Neutrophil (primary cell): Measurements from ENCODE around the gene AAMDC.

Experiments used
- H3K27ac ChIP-seq: fragments of 200-600 bp; sonication (generic); 2 replicates; pipeline ENCODE4 v1.5.1; 2016; ENCODE audit warnings: mild to moderate bottlenecking, moderate library complexity
- H3K27me3 ChIP-seq: fragments of 200-600 bp; sonication (generic); 2 replicates; pipeline ENCODE4 v1.6.0; 2016; ENCODE audit warnings: mild to moderate bottlenecking
- H3K36me3 ChIP-seq: fragments of 200-600 bp; sonication (generic); 2 replicates; pipeline ENCODE4 v1.5.1; 2017
- H3K4me1 ChIP-seq, 2 experiments: fragments of 200-600 bp in 1 of 2; sonication (generic) in 1 of 2; 1 replicate in 1 of 2; 2 replicates in 1 of 2; pipeline versions ENCODE4 v1.5.1 to v1.6.1; 2013 to 2016; ENCODE audit warnings: low read depth in 1 of 2, low read length in 1 of 2, mild to moderate bottlenecking in 1 of 2, moderate library complexity in 1 of 2; ENCODE audit not compliant: control insufficient read depth in 1 of 2, insufficient read depth in 1 of 2
- H3K4me3 ChIP-seq, 2 experiments: fragments of 200-600 bp in 1 of 2; sonication (generic) in 1 of 2; 1 replicate in 1 of 2; 2 replicates in 1 of 2; pipeline ENCODE4 v1.5.1; 2013 to 2016; ENCODE audit warnings: low read depth in 1 of 2, low read length in 1 of 2, mild to moderate bottlenecking in 1 of 2, moderate library complexity in 1 of 2
- H3K9me3 ChIP-seq: fragments of 200-600 bp; sonication (generic); 2 replicates; pipeline ENCODE4 v1.5.1; 2016
- CTCF ChIP-seq: fragments of 200-600 bp; sonication (generic); IDR thresholded peaks from 2 replicates; pipeline ENCODE4 v1.5.1; 2016; ENCODE audit warnings: antibody characterized with exemption

AAMDC gene

DNA sequence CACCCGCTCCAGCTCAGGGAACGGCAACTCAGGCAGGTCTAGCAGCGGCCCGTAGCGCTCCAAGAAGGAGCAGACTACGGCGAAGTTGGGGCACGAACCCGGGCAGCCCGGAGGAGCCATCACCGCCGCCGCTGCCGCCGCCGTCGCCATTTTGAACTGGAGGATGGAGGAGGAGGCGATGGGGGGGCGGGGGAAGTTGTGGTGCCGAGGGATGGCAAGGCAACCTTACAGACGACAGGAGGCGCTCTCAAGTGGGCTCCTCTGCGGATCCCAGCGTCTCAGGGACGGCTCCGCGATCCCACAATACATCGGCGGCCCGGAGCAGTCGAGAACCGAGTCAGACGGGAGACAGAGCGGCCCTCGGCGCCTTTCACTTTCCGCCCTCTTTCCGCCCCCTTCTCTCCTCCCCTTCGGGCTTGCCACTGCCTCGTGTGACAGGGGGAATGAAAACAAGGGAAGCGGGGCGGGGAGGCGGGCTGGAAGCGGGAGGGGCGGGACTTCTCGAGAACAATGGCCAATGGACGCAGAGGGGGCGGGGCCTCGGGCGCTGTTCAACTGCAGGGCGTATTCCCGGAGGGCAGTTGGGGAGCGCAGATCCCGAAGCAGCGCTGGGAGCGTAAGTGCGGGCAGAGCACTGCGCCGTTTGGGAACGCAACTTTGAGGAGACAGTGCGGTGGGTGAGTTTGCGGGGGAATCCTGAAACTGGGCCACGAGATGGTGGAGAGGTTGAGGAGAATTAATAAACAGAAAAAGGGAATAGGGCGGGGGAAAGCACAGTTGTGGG is at the start of gene AAMDC, which contains the start of gene RSF1:
TSS of gene AAMDC (plus strand) at position 580 of the 784 bp plus-strand sequence. CDS start 21,353 bp downstream, outside the sequence.
TSS of gene RSF1 (minus strand) at position 158 of the 784 bp plus-strand sequence. CDS start at position 150, 8 bp downstream.
- Histone ChIP-seq H3K4me1 (peaks cover 17 to 21% of the 10 kb centered on the region in 2 experiments), H3K36me3 (no peaks in the 10 kb centered on the region), H3K9me3 (no peaks in the 10 kb centered on the region), H3K27ac (peak within 1 kb of the TSS; percentile 95), H3K27me3 (no peaks in the 10 kb centered on the region), H3K4me3 (peak within 1 kb of the TSS; percentile 95 to 97)
- peak; percentile 86 for TF ChIP-seq CTCF

DNA sequence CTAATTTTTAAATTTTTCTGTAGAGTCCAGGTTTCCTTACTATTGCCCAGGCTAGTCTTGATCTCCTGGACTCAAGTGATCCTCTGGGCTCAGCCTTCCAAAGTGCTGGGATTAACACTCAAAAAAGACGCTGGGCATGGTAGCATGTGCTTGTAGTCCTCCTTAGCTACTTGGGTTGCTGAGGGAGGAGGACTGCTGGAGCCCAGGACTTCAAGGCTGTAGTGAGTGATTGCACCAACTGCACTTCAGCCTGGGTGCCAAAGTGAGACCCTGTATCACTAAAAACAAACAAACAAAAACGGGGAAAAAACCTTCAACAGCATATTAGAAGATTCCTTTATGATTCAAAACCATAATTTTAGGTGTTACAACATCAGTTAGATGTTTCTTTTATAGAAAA is 45.0 kb upstream of the AAMDC start:
- Histone ChIP-seq H3K4me3 (no peak overlapping the region), H3K27me3 (no peaks in the 10 kb centered on the region), H3K4me1 (no peaks in the 10 kb centered on the region), H3K9me3 (no peaks in the 10 kb centered on the region), H3K27ac (no peak overlapping the region), H3K36me3 (no peaks in the 10 kb centered on the region)
- no peak for TF ChIP-seq CTCF

- TF ChIP-seq CTCF: no peak
- Histone ChIP-seq H3K36me3 (no peaks in the 10 kb centered on the region), H3K27me3 (no peaks in the 10 kb centered on the region), H3K9me3 (no peaks in the 10 kb centered on the region), H3K27ac (no peak overlapping the region), H3K4me3 (no peak overlapping the region), H3K4me1 (no peaks in the 10 kb centered on the region)
Measured at GRCh38 chr11:77776455-77776854, 44.5 kb upstream of the AAMDC start.

DNA sequence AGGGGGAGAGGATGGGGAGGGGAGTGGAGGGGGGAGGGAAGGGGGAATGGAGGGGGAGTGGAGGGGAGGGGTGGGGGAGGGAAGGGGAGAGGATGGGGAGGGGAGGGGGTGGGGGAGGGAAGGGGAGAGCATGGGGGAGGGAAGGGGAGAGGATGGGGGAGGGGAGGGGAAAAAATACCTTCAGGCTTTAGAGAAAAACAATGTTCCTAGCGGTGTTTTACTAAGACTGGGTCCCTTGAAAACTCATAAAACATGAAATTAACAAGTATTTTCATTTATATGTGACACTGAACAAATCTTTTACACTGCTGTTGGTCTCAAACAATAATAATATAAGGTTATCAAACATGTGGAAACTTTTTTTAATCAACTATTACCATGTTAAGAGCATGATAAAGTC is 42.8 kb upstream of the AAMDC start:
- no peak for TF ChIP-seq CTCF
- Histone ChIP-seq H3K9me3 (no peaks in the 10 kb centered on the region), H3K27ac (no peak overlapping the region), H3K4me3 (no peak overlapping the region), H3K27me3 (no peaks in the 10 kb centered on the region), H3K36me3 (no peaks in the 10 kb centered on the region), H3K4me1 (peaks cover 0 to 3% of the 10 kb centered on the region in 2 experiments)

DNA sequence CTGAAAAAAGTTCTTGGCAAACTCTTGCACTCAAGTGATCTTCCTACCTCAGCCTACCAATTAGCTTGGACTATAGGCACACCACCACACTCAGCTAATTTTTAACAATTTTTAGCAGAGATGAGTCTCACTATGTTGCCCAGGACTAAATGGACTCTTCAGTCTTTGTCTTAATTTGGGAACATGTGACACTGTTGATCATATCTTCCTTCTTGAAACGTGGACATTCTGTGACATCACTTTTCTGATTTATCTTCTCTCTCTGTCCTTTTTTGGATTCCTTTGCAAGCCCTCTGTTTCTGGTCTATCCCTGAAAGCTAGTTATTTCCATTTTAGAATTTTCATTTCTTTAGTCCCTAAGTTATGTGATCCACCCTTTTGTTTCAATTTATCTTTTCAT is 42.4 kb upstream of the AAMDC start:
- H3K36me3 ChIP-seq: no peaks in the 10 kb centered on the region
- no peak overlapping the region for H3K27ac ChIP-seq
- no peaks in the 10 kb centered on the region for H3K9me3 ChIP-seq
- peaks cover 0 to 3% of the 10 kb centered on the region in 2 experiments for H3K4me1 ChIP-seq
- no peak for TF ChIP-seq CTCF
- no peak overlapping the region for H3K4me3 ChIP-seq
- H3K27me3 ChIP-seq: no peaks in the 10 kb centered on the region
